SK-N-SH treated with all-trans-retinoic acid at 6 μM for 48 hours (cell line): Measurements from ENCODE around the gene CD276.

Experiments used
- ATAC-seq: fragments of 200-7000 bp; cut with Tn5 transposase; 3 replicates; pipeline ENCODE4 v1.9.1; 2020; ENCODE audit warnings: mild to moderate bottlenecking, moderate library complexity
- ARNTL ChIP-seq: fragments of 450-650 bp; formaldehyde crosslinking; IDR thresholded peaks from 2 replicates; pipeline ENCODE4 v1.5.0; 2020; ENCODE audit warnings: low read depth, mild to moderate bottlenecking, moderate library complexity, borderline replicate concordance
- BACH2 ChIP-seq: fragments of 250-450 bp; sonication (Bioruptor Pico); IDR thresholded peaks from 2 replicates; pipeline ENCODE4 v1.9.0; 2021; ENCODE audit warnings: mild to moderate bottlenecking, borderline replicate concordance
- CREB5 ChIP-seq: fragments of 250-450 bp; sonication (Bioruptor Pico); IDR thresholded peaks from 2 replicates; pipeline ENCODE4 v1.5.1; 2020; ENCODE audit warnings: low read depth, mild to moderate bottlenecking, moderate library complexity
- CSDC2 ChIP-seq: fragments of 250-450 bp; sonication (Bioruptor Pico); IDR thresholded peaks from 2 replicates; pipeline ENCODE4 v1.5.0; 2020; ENCODE audit warnings: mild to moderate bottlenecking, moderate library complexity
- CSRNP3 ChIP-seq: fragments of 250-450 bp; sonication (Bioruptor Pico); IDR thresholded peaks from 2 replicates; pipeline ENCODE4 v1.5.1; 2021; ENCODE audit warnings: mild to moderate bottlenecking, moderate library complexity
- GLIS3 ChIP-seq: fragments of 250-450 bp; sonication (Bioruptor Pico); IDR thresholded peaks from 2 replicates; pipeline ENCODE4 v1.5.0; 2020; ENCODE audit warnings: mild to moderate bottlenecking, moderate library complexity
- ISL1 ChIP-seq: fragments of 250-450 bp; sonication (Bioruptor Pico); IDR thresholded peaks from 2 replicates; pipeline ENCODE4 v2.1.2; 2022; ENCODE audit warnings: mild to moderate bottlenecking, moderate library complexity
- OSR1 ChIP-seq: fragments of 250-450 bp; sonication (Bioruptor Pico); IDR thresholded peaks from 2 replicates; pipeline ENCODE4 v1.8.0; 2022; ENCODE audit warnings: moderate library complexity, mild to moderate bottlenecking, inconsistent platforms
- POU6F1 ChIP-seq: fragments of 250-450 bp; sonication (Bioruptor Pico); IDR thresholded peaks from 2 replicates; pipeline ENCODE4 v1.8.0; 2021; ENCODE audit warnings: low read depth, mild to moderate bottlenecking, moderate library complexity, borderline replicate concordance
- PPARA ChIP-seq: fragments of 250-450 bp; sonication (Bioruptor Pico); IDR thresholded peaks from 2 replicates; pipeline ENCODE4 v1.5.0; 2020; ENCODE audit warnings: mild to moderate bottlenecking, borderline replicate concordance
- RARB ChIP-seq: fragments of 250-450 bp; sonication (Bioruptor Pico); IDR thresholded peaks from 2 replicates; pipeline ENCODE4 v1.8.0; 2021; ENCODE audit warnings: mild to moderate bottlenecking, moderate library complexity
- TCF4 ChIP-seq: fragments of 250-450 bp; sonication (Bioruptor Pico); IDR thresholded peaks from 2 replicates; pipeline ENCODE4 v1.8.0; 2021; ENCODE audit warnings: mild to moderate bottlenecking, moderate library complexity, borderline replicate concordance
- TOX ChIP-seq: fragments of 250-450 bp; sonication (Bioruptor Pico); IDR thresholded peaks from 2 replicates; pipeline ENCODE4 v1.8.0; 2021; ENCODE audit warnings: mild to moderate bottlenecking, moderate library complexity, borderline replicate concordance
- TSHZ2 ChIP-seq: fragments of 250-450 bp; sonication (Bioruptor Pico); IDR thresholded peaks from 2 replicates; pipeline ENCODE4 v1.5.0; 2020; ENCODE audit warnings: mild to moderate bottlenecking, moderate library complexity
- ZC3H10 ChIP-seq: fragments of 250-450 bp; sonication (Bioruptor Pico); IDR thresholded peaks from 2 replicates; pipeline ENCODE4 v1.5.1; 2021; ENCODE audit warnings: mild to moderate bottlenecking, moderate library complexity
- ZFP3 ChIP-seq: fragments of 250-450 bp; sonication (Bioruptor Pico); IDR thresholded peaks from 2 replicates; pipeline ENCODE4 v1.5.0; 2020; ENCODE audit warnings: mild to moderate bottlenecking, moderate library complexity
- ZFP30 ChIP-seq: fragments of 450-650 bp; formaldehyde crosslinking; IDR thresholded peaks from 2 replicates; pipeline ENCODE4 v1.5.0; 2022; ENCODE audit warnings: mild to moderate bottlenecking, moderate library complexity
- ZNF70 ChIP-seq: fragments of 450-650 bp; formaldehyde crosslinking; IDR thresholded peaks from 2 replicates; pipeline ENCODE4 v1.5.0; 2020; ENCODE audit warnings: mild to moderate bottlenecking, moderate library complexity
- ZNF8 ChIP-seq: fragments of 450-650 bp; formaldehyde crosslinking; IDR thresholded peaks from 2 replicates; pipeline ENCODE4 v1.5.0; 2020; ENCODE audit warnings: mild to moderate bottlenecking, moderate library complexity

CD276 gene

GRCh38 chr15:73757571-73757970 lies 73.4 kb downstream of the CD276 start (continued):
- TF ChIP-seq OSR1 (CRISPR knock-in tag) (no peak), PPARA (CRISPR knock-in tag) (no peak), TOX (CRISPR knock-in tag) (no peak), ARNTL (no peak), ZNF70 (no peak)

- no peak for TF ChIP-seq GLIS3
- no peak for TF ChIP-seq ZNF8 (CRISPR knock-in tag)
- TF ChIP-seq ZC3H10 = no peak
- TF ChIP-seq ARNTL = no peak
- TF ChIP-seq TOX (CRISPR knock-in tag) = no peak
- TF ChIP-seq BACH2 (CRISPR knock-in tag) = no peak
- TF ChIP-seq POU6F1 = no peak
- no peak for TF ChIP-seq RARB
- TF ChIP-seq OSR1 (CRISPR knock-in tag) = no peak
- no peak for TF ChIP-seq CREB5 (CRISPR knock-in tag)
- TF ChIP-seq ZFP30 = no peak
- TF ChIP-seq CSRNP3 (CRISPR knock-in tag) = no peak
- no peak for TF ChIP-seq ZNF70
- no peak for TF ChIP-seq CSDC2
- no peak for TF ChIP-seq TSHZ2 (CRISPR knock-in tag)
- TF ChIP-seq PPARA (CRISPR knock-in tag) = no peak
- TF ChIP-seq TCF4 (CRISPR knock-in tag) = no peak
- no peak for TF ChIP-seq ZFP3 (CRISPR knock-in tag)
- TF ChIP-seq ISL1 (CRISPR knock-in tag) = no peak
- no peak for ATAC-seq
Measured at GRCh38 chr15:73758461-73758860, 74.3 kb downstream of the CD276 start.

GRCh38 chr15:73760330-73761329 lies 76.4 kb downstream of the CD276 start:
- TF ChIP-seq ISL1 (CRISPR knock-in tag) (peak; percentile 17; the same call in 1 of the 2 replicates), ZNF70 (no peak)
- no peak for ATAC-seq

- no peak for TF ChIP-seq TOX (CRISPR knock-in tag)
- no peak for TF ChIP-seq ZNF8 (CRISPR knock-in tag)
- TF ChIP-seq ISL1 (CRISPR knock-in tag) = no peak
- no peak for ATAC-seq
Measured at GRCh38 chr15:73763931-73764330, 79.7 kb downstream of the CD276 start.
